ENCODE measurements around the gene TNN.
"Not testable (repeated sequence)": the region's sequence is repeated elsewhere in the genome, so short reads cannot be mapped to it uniquely, and the experiment has no call there.

TNN gene

GRCh38 chr1:175067362-175068106 is at the start of gene TNN:
Gene TNN, plus strand, starts transcription at chr1:175067833. Its CDS starts 9,586 bp downstream, at chr1:175077419.
- DNase-seq: no peak

GRCh38 chr1:175019524-175019923 is 48.1 kb upstream of the TNN start:
- DNase-seq: no peak

GRCh38 chr1:175023043-175023921 is 44.4 kb upstream of the TNN start, which contains the start of gene MRPS14:
Gene MRPS14, minus strand, starts transcription at chr1:175023425. Its CDS starts 17 bp downstream, at chr1:175023408.
- DNase-seq: peak; percentile 97

- DNase-seq: not testable (repeated sequence)
Observed at GRCh38 chr1:175023922-175024242, 43.8 kb upstream of the TNN start.

- no peak for DNase-seq
Observed at GRCh38 chr1:175024773-175025172, 42.9 kb upstream of the TNN start.

- DNase-seq: no peak
Observed at GRCh38 chr1:175033953-175034352, 33.7 kb upstream of the TNN start.

- DNase-seq: no peak
Observed at GRCh38 chr1:175034775-175035174, 32.9 kb upstream of the TNN start.

- no peak for DNase-seq
Observed at GRCh38 chr1:175035865-175036264, 31.8 kb upstream of the TNN start.

- no peak for DNase-seq
Observed at GRCh38 chr1:175036476-175036875, 31.2 kb upstream of the TNN start.

GRCh38 chr1:175037416-175037815 is 30.2 kb upstream of the TNN start:
- no peak for DNase-seq

GRCh38 chr1:175040324-175040879 is 27.2 kb upstream of the TNN start:
- DNase-seq: no peak

GRCh38 chr1:175042650-175043049 is 25.0 kb upstream of the TNN start:
- no peak for DNase-seq

- no peak for DNase-seq
Observed at GRCh38 chr1:175043824-175044223, 23.8 kb upstream of the TNN start.

- not testable (repeated sequence) for DNase-seq
Observed at GRCh38 chr1:175044591-175044990, 23.0 kb upstream of the TNN start.

GRCh38 chr1:175045097-175045496 is 22.5 kb upstream of the TNN start:
- no peak for DNase-seq

- no peak for DNase-seq
Observed at GRCh38 chr1:175045519-175045918, 22.1 kb upstream of the TNN start.

- no peak for DNase-seq
Observed at GRCh38 chr1:175050992-175051391, 16.6 kb upstream of the TNN start.

- DNase-seq: no peak
Observed at GRCh38 chr1:175054736-175055135, 12.9 kb upstream of the TNN start.

GRCh38 chr1:175062339-175062738 is 5.3 kb upstream of the TNN start:
- DNase-seq: no peak

- DNase-seq: no peak
Observed at GRCh38 chr1:175062858-175063257, 4.8 kb upstream of the TNN start.

GRCh38 chr1:175070818-175071217 is 3.2 kb downstream of the TNN start:
- no peak for DNase-seq

GRCh38 chr1:175071276-175071943 is 3.8 kb downstream of the TNN start:
- DNase-seq: no peak
